ENCODE data around the gene BEND6. TPM values are rescaled to one million over a fixed set of nuclear protein-coding genes. Genes with fewer than 3 reads are reported as not detected.

The BEND6 gene
- total and polyA plus RNA-seq, 2 of the 13 experiments (the other 11 are each of a cell fraction or from before 2014, with no cell fraction given), result 0.20 to 0.21 TPM

GRCh38 chr6:56955171-56956155 is 556 bp downstream of the BEND6 start (continued):
- TF ChIP-seq AKNA (CRISPR knock-in tag; IDR thresholded peaks at IDR 0.05; ENCODE audit: borderline replicate concordance) (no peak), SOX6 (IDR thresholded peaks at IDR 0.05) (no peak), SOX6 (CRISPR knock-in tag; IDR thresholded peaks at IDR 0.05) (peak; percentile 23; the same call in 1 of the 2 replicates), RBAK (CRISPR knock-in tag; IDR thresholded peaks at IDR 0.05) (no peak), HINFP (CRISPR knock-in tag; IDR thresholded peaks at IDR 0.05; ENCODE audit: low read depth) (peak; percentile 95), FOXK2 (IDR thresholded peaks at IDR 0.05) (no peak), ZSCAN31 (CRISPR knock-in tag; IDR thresholded peaks at IDR 0.05; ENCODE audit: low read depth) (peak; percentile 60; the same call in 1 of the 2 replicates), XRCC5 (optimal IDR thresholded peaks at IDR 0.05; ENCODE audit: low read length) (peak; percentile 97), KMT2A (CRISPR knock-in tag; IDR thresholded peaks at IDR 0.05) (peak; percentile 48; the same call in 1 of the 2 replicates), ZNF3 (CRISPR knock-in tag; IDR thresholded peaks at IDR 0.05) (no peak), ZBTB10 (CRISPR knock-in tag; IDR thresholded peaks at IDR 0.05; ENCODE audit: borderline replicate concordance) (peak; percentile 24; the same call in 1 of the 2 replicates), ZNF503 (CRISPR knock-in tag; IDR thresholded peaks at IDR 0.05) (0 out of 2 replicates have a peak, but pooled peaks have one; percentile 20), ARID2 (CRISPR knock-in tag; IDR thresholded peaks at IDR 0.05; ENCODE audit: borderline replicate concordance) (no peak), NCOA5 (CRISPR knock-in tag; IDR thresholded peaks at IDR 0.05) (no peak), GTF2F1 (IDR thresholded peaks at IDR 0.05; ENCODE audit: low read length) (no peak), ZBTB21 (CRISPR knock-in tag; IDR thresholded peaks at IDR 0.05) (no peak), ZNF589 (CRISPR knock-in tag; conservative IDR thresholded peaks at IDR 0.05) (no peak)
